HepG2 (cell line): ENCODE results near the gene FOSB. TPM values are rescaled to one million over a fixed set of nuclear protein-coding genes. Genes with fewer than 3 reads are reported as not detected.
A peak's percentile ranks its signal among the peaks of the same experiment; 100 is the strongest.

ENCODE experiments used
- CC2D1A ChIP-seq: sonication (generic); formaldehyde crosslinking; IDR thresholded peaks from 2 replicates; pipeline ENCODE4 v1.8.1; 2023; ENCODE audit warnings: mild to moderate bottlenecking, missing genetic modification reagents
- CREM ChIP-seq, 2 experiments: sonication (generic) in 1 of 2; formaldehyde crosslinking in 1 of 2; IDR thresholded peaks; 2 replicates each; pipeline versions ENCODE4 v1.4.0 to v1.6.1; 2016 to 2020; ENCODE audit warnings: antibody characterized with exemption in 1 of 2, mild to moderate bottlenecking in 1 of 2, missing genetic modification reagents in 1 of 2
- GATA4 ChIP-seq: sonication (generic); IDR thresholded peaks from 2 replicates; pipeline ENCODE4 v1.6.1; 2016; ENCODE audit warnings: antibody characterized with exemption, low read depth, borderline replicate concordance
- GRHL1 ChIP-seq: sonication (generic); formaldehyde crosslinking; conservative IDR thresholded peaks from 2 replicates; pipeline ENCODE4 v1.8.0; 2022; ENCODE audit warnings: missing genetic modification reagents
- HMG20A ChIP-seq: IDR thresholded peaks from 2 replicates; pipeline ENCODE4 v1.6.1; 2016; ENCODE audit warnings: borderline replicate concordance
- MIXL1 ChIP-seq: IDR thresholded peaks from 2 replicates; pipeline ENCODE4 v1.6.1; 2016
- NRL ChIP-seq: sonication (generic); formaldehyde crosslinking; IDR thresholded peaks from 2 replicates; pipeline ENCODE4 v1.5.0; 2020; ENCODE audit warnings: missing genetic modification reagents, mild to moderate bottlenecking, moderate library complexity, borderline replicate concordance
- SALL2 ChIP-seq: sonication (generic); formaldehyde crosslinking; IDR thresholded peaks from 2 replicates; pipeline ENCODE4 v1.8.1; 2023; ENCODE audit warnings: mild to moderate bottlenecking, missing genetic modification reagents, inconsistent platforms
- TAF15 ChIP-seq: fragments of 200-400 bp; formaldehyde crosslinking; IDR thresholded peaks from one replicate; pipeline ENCODE4 v1.6.1; 2018; ENCODE audit warnings: mild to moderate bottlenecking, low read depth, low read length; ENCODE audit not compliant: poor library complexity, severe bottlenecking
- U2AF1 ChIP-seq: fragments of 200-400 bp; formaldehyde crosslinking; optimal IDR thresholded peaks from 2 replicates; pipeline ENCODE3; 2017; ENCODE audit warnings: mild to moderate bottlenecking, low read depth, low read length
- ZKSCAN1 ChIP-seq: fragments of 150-350 bp; IDR thresholded peaks from 2 replicates; pipeline ENCODE4 v1.6.1; 2014; ENCODE audit warnings: low read length
- ZNF160 ChIP-seq: sonication (generic); formaldehyde crosslinking; IDR thresholded peaks from 2 replicates; pipeline ENCODE4 v1.8.0; 2022; ENCODE audit warnings: mild to moderate bottlenecking, inconsistent platforms, missing genetic modification reagents
- ZNF207 ChIP-seq: fragments of 450-650 bp; IDR thresholded peaks from 2 replicates; pipeline ENCODE4 v1.6.1; 2016; ENCODE audit warnings: antibody characterized with exemption, borderline replicate concordance
- ZNF33A ChIP-seq: sonication (generic); formaldehyde crosslinking; IDR thresholded peaks from 2 replicates; pipeline ENCODE4 v1.5.1; 2020; ENCODE audit warnings: missing genetic modification reagents, mild to moderate bottlenecking, moderate library complexity, borderline replicate concordance
- ZNF572 ChIP-seq: sonication (generic); formaldehyde crosslinking; IDR thresholded peaks from 2 replicates; pipeline ENCODE4 v1.5.1; 2020; ENCODE audit warnings: mild to moderate bottlenecking, missing genetic modification reagents
- ZNF7 ChIP-seq: IDR thresholded peaks from 2 replicates; pipeline ENCODE4 v1.6.1; 2016; ENCODE audit warnings: missing biosample characterization, missing genetic modification reagents
- ZNF703 ChIP-seq: sonication (generic); formaldehyde crosslinking; IDR thresholded peaks from 2 replicates; pipeline ENCODE4 v1.5.1; 2020; ENCODE audit warnings: missing genetic modification reagents, mild to moderate bottlenecking, moderate library complexity, borderline replicate concordance
- ZNF713 ChIP-seq: sonication (generic); formaldehyde crosslinking; IDR thresholded peaks from 2 replicates; pipeline ENCODE4 v1.4.0; 2020; ENCODE audit warnings: mild to moderate bottlenecking, missing genetic modification reagents
- polyA plus RNA-seq, 8 experiments: library from polyadenylated mRNA; depleted of rRNA in 3 of 8; stranded (reverse) in 7 of 8; unstranded in 1 of 8; fragments of >200 nt; fragmentation: Illumina TruSeq in 4 of 8; extraction: Trizol in 4 of 8; gene quantifications; 2 replicates each; pipeline versions ENCODE4 v1.2.1 to v1.2.3, GENCODE V29; 2011 to 2016; ENCODE audit warnings: low read depth in 4 of 8, missing spikeins in 1 of 8, mixed read lengths in 1 of 8; ENCODE audit not compliant: insufficient read depth in 1 of 8
- total RNA-seq, 5 experiments: library from RNA; depleted of rRNA; stranded (reverse); fragments of >200 nt; fragmentation: Illumina TruSeq; extraction: Trizol; gene quantifications; 2 replicates each; pipeline ENCODE4 v1.2.3, GENCODE V29; 2016; ENCODE audit warnings: low read depth in 1 of 5
- TF ChIP-seq, protein P1 (sequence below): sonication (generic); formaldehyde crosslinking; conservative IDR thresholded peaks from 2 replicates; pipeline ENCODE4 v1.4.0; 2020; ENCODE audit warnings: missing genetic modification reagents
- TF ChIP-seq, protein P2 (sequence below): sonication (generic); formaldehyde crosslinking; IDR thresholded peaks from 2 replicates; pipeline ENCODE4 v1.4.0; 2020; ENCODE audit warnings: missing genetic modification reagents
- TF ChIP-seq, protein P3 (sequence below): sonication (generic); formaldehyde crosslinking; conservative IDR thresholded peaks from 2 replicates; pipeline ENCODE4 v1.4.0; 2020; ENCODE audit warnings: missing genetic modification reagents
- TF ChIP-seq, protein P4 (sequence below): sonication (generic); formaldehyde crosslinking; IDR thresholded peaks from 2 replicates; pipeline ENCODE4 v1.8.0; 2022; ENCODE audit warnings: mild to moderate bottlenecking, missing genetic modification reagents

Gene FOSB
- total and polyA plus RNA-seq, 2 of the 13 experiments (the other 11 are each of a cell fraction or from before 2014, with no cell fraction given): 2.8 to 6.0 TPM

GRCh38 chr19:45514376-45515051 is 46.7 kb downstream of the FOSB start (continued):
- TF ChIP-seq GRHL1 (CRISPR knock-in tag) (no peak), ZNF703 (CRISPR knock-in tag) (no peak; the same call in 1 of the 2 replicates), GATA4 (no peak), MIXL1 (CRISPR knock-in tag) (no peak), SALL2 (CRISPR knock-in tag) (no peak), ZKSCAN1 (no peak), ZNF7 (CRISPR knock-in tag) (no peak), HMG20A (CRISPR knock-in tag) (no peak), ZNF713 (CRISPR knock-in tag) (no peak), ZNF207 (no peak), ZNF572 (no peak), CREM (IDR thresholded peaks at IDR 0.05) (peak; percentile 46; the same call in 1 of the 2 replicates), CREM (CRISPR knock-in tag; IDR thresholded peaks at IDR 0.05) (no peak), CC2D1A (CRISPR knock-in tag) (no peak), U2AF1 (no peak), TAF15 (no peak), ZNF160 (CRISPR knock-in tag) (no peak), ZNF33A (no peak), NRL (CRISPR knock-in tag) (no peak)
- TF ChIP-seq, protein P1, sequence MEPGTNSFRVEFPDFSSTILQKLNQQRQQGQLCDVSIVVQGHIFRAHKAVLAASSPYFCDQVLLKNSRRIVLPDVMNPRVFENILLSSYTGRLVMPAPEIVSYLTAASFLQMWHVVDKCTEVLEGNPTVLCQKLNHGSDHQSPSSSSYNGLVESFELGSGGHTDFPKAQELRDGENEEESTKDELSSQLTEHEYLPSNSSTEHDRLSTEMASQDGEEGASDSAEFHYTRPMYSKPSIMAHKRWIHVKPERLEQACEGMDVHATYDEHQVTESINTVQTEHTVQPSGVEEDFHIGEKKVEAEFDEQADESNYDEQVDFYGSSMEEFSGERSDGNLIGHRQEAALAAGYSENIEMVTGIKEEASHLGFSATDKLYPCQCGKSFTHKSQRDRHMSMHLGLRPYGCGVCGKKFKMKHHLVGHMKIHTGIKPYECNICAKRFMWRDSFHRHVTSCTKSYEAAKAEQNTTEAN (CRISPR knock-in tag): peak; percentile 63; the same call in 1 of the 2 replicates
- TF ChIP-seq, protein P2, sequence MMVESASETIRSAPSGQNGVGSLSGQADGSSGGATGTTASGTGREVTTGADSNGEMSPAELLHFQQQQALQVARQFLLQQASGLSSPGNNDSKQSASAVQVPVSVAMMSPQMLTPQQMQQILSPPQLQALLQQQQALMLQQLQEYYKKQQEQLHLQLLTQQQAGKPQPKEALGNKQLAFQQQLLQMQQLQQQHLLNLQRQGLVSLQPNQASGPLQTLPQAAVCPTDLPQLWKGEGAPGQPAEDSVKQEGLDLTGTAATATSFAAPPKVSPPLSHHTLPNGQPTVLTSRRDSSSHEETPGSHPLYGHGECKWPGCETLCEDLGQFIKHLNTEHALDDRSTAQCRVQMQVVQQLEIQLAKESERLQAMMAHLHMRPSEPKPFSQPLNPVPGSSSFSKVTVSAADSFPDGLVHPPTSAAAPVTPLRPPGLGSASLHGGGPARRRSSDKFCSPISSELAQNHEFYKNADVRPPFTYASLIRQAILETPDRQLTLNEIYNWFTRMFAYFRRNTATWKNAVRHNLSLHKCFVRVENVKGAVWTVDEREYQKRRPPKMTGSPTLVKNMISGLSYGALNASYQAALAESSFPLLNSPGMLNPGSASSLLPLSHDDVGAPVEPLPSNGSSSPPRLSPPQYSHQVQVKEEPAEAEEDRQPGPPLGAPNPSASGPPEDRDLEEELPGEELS (CRISPR knock-in tag): peak; percentile 64
- TF ChIP-seq, protein P3, sequence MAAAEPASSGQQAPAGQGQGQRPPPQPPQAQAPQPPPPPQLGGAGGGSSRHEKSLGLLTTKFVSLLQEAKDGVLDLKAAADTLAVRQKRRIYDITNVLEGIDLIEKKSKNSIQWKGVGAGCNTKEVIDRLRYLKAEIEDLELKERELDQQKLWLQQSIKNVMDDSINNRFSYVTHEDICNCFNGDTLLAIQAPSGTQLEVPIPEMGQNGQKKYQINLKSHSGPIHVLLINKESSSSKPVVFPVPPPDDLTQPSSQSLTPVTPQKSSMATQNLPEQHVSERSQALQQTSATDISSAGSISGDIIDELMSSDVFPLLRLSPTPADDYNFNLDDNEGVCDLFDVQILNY (CRISPR knock-in tag): no peak
- TF ChIP-seq, protein P4, sequence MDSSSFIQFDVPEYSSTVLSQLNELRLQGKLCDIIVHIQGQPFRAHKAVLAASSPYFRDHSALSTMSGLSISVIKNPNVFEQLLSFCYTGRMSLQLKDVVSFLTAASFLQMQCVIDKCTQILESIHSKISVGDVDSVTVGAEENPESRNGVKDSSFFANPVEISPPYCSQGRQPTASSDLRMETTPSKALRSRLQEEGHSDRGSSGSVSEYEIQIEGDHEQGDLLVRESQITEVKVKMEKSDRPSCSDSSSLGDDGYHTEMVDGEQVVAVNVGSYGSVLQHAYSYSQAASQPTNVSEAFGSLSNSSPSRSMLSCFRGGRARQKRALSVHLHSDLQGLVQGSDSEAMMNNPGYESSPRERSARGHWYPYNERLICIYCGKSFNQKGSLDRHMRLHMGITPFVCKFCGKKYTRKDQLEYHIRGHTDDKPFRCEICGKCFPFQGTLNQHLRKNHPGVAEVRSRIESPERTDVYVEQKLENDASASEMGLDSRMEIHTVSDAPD (CRISPR knock-in tag): no peak
